ENCODE results near the gene TBRG4.

DNA sequence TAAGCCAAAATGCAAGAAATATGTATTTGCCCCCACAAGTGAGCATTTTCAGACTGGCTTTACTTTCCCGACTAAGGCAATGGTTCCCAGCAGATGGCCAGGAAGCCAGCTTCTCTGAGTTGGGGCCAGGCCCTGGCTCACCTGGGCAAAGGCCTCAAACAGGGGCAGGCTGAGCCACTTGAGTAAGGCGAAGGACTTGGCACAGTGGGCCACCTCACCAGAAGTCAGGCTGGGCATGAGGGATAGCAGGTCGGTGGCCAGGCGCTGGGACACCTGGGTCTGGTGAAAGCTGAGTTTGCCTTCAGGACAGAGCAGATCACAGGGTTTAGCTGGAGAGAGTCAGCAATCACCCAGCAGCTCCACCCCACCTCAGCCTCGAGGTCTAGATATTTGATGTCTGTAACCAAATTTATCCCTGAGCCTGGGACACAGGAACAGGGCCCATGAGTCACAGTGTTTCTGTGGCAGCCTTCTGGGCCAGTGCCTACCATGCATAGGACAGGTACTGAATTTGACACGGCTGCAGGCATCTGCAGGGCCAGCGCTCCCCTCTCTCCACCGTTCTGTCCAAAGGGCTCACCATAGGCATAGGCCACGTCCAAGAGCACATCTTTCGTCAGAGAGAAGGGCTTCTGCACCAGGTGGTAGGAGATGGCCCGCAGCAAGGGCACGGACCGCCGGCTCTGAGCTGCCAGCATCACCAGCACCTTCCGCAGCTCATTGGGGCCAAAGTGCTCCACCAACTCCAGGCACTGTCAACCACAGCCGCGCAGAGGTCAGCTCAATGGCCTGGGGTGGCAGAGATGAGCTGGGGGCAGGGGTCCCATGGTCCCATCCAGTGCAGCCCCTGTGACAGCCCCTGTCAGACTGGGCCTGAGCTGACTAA lies 7.3 kb downstream of the TBRG4 start:
- TF ChIP-seq ZNF8 (CRISPR knock-in tag; IDR thresholded peaks at IDR 0.05) = no peak
- TF ChIP-seq, protein P1, sequence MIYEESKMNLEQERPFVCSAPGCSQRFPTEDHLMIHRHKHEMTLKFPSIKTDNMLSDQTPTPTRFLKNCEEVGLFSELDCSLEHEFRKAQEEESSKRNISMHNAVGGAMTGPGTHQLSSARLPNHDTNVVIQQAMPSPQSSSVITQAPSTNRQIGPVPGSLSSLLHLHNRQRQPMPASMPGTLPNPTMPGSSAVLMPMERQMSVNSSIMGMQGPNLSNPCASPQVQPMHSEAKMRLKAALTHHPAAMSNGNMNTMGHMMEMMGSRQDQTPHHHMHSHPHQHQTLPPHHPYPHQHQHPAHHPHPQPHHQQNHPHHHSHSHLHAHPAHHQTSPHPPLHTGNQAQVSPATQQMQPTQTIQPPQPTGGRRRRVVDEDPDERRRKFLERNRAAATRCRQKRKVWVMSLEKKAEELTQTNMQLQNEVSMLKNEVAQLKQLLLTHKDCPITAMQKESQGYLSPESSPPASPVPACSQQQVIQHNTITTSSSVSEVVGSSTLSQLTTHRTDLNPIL (CRISPR knock-in tag; IDR thresholded peaks at IDR 0.05; ENCODE audit: low read depth) = no peak
- TF ChIP-seq PPARA (CRISPR knock-in tag; IDR thresholded peaks at IDR 0.05; ENCODE audit: borderline replicate concordance) = no peak
- no peak for TF ChIP-seq ARNTL (CRISPR knock-in tag; IDR thresholded peaks at IDR 0.05; ENCODE audit: borderline replicate concordance, low read depth)
- TF ChIP-seq, protein P2, sequence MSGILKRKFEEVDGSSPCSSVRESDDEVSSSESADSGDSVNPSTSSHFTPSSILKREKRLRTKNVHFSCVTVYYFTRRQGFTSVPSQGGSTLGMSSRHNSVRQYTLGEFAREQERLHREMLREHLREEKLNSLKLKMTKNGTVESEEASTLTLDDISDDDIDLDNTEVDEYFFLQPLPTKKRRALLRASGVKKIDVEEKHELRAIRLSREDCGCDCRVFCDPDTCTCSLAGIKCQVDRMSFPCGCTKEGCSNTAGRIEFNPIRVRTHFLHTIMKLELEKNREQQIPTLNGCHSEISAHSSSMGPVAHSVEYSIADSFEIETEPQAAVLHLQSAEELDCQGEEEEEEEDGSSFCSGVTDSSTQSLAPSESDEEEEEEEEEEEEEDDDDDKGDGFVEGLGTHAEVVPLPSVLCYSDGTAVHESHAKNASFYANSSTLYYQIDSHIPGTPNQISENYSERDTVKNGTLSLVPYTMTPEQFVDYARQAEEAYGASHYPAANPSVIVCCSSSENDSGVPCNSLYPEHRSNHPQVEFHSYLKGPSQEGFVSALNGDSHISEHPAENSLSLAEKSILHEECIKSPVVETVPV (CRISPR knock-in tag; IDR thresholded peaks at IDR 0.05) = no peak
- TF ChIP-seq, protein P3, sequence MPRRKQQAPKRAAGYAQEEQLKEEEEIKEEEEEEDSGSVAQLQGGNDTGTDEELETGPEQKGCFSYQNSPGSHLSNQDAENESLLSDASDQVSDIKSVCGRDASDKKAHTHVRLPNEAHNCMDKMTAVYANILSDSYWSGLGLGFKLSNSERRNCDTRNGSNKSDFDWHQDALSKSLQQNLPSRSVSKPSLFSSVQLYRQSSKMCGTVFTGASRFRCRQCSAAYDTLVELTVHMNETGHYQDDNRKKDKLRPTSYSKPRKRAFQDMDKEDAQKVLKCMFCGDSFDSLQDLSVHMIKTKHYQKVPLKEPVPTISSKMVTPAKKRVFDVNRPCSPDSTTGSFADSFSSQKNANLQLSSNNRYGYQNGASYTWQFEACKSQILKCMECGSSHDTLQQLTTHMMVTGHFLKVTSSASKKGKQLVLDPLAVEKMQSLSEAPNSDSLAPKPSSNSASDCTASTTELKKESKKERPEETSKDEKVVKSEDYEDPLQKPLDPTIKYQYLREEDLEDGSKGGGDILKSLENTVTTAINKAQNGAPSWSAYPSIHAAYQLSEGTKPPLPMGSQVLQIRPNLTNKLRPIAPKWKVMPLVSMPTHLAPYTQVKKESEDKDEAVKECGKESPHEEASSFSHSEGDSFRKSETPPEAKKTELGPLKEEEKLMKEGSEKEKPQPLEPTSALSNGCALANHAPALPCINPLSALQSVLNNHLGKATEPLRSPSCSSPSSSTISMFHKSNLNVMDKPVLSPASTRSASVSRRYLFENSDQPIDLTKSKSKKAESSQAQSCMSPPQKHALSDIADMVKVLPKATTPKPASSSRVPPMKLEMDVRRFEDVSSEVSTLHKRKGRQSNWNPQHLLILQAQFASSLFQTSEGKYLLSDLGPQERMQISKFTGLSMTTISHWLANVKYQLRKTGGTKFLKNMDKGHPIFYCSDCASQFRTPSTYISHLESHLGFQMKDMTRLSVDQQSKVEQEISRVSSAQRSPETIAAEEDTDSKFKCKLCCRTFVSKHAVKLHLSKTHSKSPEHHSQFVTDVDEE (CRISPR knock-in tag; IDR thresholded peaks at IDR 0.05) = no peak
- no peak for TF ChIP-seq ISL1 (CRISPR knock-in tag; IDR thresholded peaks at IDR 0.05)
- TF ChIP-seq GLIS3 (CRISPR knock-in tag; IDR thresholded peaks at IDR 0.05) = no peak
- TF ChIP-seq BACH2 (CRISPR knock-in tag; IDR thresholded peaks at IDR 0.05; ENCODE audit: borderline replicate concordance) = no peak
- no peak for TF ChIP-seq ZNF70 (CRISPR knock-in tag; IDR thresholded peaks at IDR 0.05)
